Peyer's patch (tissue), 4 donors: ENCODE results near the gene MYRIP.

Source experiments
- CTCF ChIP-seq, 6 experiments: fragments of 450-650 bp in 4 of 6; fragments of 200-600 bp in 2 of 6; sonication (generic) in 1 of 6; IDR thresholded peaks; one replicate each; pipeline ENCODE4 v1.5.1; 2017 to 2019; ENCODE audit warnings: antibody characterized with exemption in 6 of 6, mild to moderate bottlenecking in 3 of 6, moderate library complexity in 1 of 6
- POLR2A ChIP-seq, 2 donors: fragments of 450-650 bp; IDR thresholded peaks; one replicate each; pipeline ENCODE4 v1.5.1; 2017; ENCODE audit warnings: antibody characterized with exemption in 2 of 2, mild to moderate bottlenecking in 2 of 2, moderate library complexity in 2 of 2

DNA sequence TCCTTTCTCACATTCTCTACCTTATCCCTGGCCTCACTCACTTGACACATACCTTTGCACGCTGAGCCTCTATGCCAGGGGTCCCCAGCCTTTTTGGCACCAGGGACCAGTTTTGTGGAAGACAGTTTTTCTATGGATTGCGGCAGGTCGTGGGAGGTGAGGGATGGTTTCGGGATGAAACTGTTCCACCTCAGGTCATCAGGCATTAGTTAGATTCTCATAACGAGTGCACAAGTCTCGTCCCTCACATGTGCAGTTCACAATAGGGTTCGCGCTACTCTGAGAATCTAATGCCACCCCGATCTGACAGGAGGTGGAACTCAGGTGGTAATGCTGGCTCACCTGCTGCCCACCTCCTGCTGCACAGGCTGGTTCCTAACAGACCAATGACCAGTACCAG lies 387.6 kb downstream of the MYRIP start:
- TF ChIP-seq CTCF (IDR thresholded peaks at IDR 0.05) (no peak), POLR2A (IDR thresholded peaks at IDR 0.05) (no peak)
